GM19324 (cell line): ENCODE measurements around the gene POLD2.

Experiments used
- ATAC-seq: cut with Tn5 transposase; IDR thresholded peaks from one replicate; pipeline ENCODE4 v1.9.1; 2021; ENCODE audit warnings: mild to moderate bottlenecking, moderate library complexity; ENCODE audit not compliant: unreplicated experiment, low FRiP score

The POLD2 gene

DNA sequence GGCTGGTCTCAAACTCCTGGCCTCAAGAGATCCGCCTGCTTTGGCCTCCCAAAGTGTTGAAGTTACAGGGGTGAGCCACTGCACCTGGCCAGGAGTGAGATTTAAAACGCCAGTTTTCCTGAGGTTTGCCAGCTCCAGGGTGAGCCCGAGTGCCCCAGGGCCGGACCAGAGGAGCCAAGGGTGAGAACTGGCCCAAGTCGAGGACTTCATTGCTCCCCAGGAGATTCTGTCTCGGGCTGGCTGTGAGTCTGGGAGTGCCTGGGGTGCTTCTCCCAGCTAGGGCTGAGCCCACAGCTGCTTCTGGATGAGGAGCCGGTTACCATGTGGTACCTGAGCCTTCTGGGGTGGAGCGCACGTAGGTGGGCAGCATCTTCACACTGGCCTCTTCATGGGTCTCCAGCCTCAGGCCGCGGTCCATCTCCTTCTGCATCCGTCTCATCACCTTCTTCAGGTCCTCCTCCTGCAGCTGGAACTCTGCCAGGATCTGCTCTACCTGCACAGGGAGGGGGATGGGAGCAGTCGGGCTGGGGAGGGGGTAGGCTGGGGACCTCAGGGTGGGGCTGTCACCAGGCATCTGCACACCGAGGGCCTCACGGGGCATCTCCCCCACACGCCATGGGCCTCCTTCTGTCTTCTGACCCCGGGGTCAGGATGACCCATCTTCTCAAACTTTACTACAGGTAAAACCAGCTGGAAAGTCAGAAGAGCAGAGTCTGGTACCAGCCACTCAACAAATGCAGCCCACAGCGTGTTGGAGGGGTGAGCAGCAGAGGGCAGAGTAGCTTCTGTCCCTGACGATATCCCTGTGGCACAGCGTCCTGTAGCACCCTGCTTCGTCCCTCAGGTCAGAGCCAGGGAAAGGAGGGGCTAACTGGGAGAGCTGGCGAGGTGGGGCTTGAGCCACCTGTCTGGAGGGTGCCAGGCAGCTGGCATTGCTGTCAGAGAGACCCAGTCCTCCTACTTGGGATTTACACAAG lies 29.9 kb upstream of the POLD2 start:
- ATAC-seq = no peak

DNA sequence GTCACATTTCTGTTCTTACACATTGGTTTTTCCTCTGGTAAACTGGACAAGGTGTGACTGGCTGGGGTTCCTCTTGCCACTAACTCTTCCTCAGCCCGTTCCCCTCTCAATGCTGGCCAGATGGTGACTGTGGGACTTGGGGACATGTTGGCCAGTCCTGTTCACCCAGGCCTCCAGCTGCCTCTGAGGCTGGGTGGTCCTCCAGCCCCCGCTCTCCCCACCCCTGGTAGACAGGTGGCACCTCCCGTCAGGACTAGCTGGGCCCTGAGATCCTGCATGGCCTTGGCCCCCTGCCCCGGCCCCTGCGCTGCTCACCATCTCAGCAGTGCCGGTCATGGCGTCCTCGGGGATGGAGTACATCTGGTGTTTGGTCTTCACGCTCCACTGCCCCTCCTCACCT lies 28.6 kb upstream of the POLD2 start:
- no peak for ATAC-seq

DNA sequence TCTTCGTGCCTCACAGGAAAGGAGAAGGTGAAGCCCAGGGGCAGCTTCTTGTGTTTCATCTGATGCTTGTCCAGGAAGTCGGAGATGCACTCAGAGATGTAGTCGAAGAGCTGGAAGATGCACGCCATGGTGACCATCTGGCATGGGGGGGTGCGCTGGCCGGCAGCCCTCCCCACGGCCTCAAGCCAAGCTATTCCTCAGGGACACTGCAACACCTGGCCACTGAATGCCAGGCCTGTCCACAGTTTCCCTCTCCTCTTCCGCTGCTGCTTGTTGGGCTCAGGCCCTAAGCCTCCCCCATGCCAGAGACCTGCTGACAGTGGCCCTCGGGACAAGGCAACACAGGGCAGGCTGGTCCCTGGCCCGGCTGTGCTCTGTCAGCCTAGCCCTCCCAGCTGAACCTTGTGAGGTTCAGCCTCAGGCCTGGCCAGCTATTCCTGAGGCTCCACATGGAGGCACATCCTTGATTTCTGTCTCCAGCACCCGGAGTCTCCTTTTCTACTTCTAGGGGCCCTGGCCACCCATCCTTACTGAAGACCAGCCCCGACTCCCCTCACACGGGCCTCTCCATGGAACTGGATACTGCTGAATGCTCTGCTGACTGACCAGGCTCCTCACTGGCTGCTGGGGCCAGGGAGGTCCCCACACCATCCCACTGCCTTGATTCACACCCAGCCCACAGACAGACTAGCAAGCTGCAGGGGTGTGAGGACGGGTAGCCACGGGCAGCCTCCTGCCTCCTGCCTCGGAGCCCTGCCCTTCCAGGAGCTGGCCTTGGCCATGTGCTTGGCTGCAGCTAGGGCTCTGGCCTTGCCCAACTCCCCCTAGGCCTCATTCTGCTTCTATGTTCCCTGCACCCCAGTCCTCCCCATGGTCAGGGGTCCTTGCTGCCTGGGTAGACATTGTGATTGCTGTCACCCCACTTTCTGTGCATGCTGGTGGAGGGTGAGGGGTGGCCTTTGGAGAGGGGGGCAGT lies 27.9 kb upstream of the POLD2 start:
- no peak for ATAC-seq

DNA sequence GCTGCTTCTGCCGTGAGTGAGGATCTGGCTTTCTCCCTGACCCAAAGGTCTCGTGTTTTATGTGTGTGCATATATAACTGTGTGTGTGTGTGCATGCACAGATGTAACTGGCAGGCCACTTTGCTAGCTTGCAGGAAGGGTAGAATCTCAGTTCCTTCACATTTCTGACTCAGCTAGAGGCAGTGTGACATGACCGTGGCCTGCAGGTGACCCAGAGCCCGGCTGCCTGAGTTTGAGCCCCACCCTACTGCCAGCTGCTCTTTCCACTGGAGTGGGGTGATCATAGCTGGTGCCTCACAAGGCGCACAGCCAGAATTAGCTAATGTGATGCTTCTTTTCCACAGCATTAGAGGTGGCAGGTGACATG lies 27.1 kb upstream of the POLD2 start:
- no peak for ATAC-seq

DNA sequence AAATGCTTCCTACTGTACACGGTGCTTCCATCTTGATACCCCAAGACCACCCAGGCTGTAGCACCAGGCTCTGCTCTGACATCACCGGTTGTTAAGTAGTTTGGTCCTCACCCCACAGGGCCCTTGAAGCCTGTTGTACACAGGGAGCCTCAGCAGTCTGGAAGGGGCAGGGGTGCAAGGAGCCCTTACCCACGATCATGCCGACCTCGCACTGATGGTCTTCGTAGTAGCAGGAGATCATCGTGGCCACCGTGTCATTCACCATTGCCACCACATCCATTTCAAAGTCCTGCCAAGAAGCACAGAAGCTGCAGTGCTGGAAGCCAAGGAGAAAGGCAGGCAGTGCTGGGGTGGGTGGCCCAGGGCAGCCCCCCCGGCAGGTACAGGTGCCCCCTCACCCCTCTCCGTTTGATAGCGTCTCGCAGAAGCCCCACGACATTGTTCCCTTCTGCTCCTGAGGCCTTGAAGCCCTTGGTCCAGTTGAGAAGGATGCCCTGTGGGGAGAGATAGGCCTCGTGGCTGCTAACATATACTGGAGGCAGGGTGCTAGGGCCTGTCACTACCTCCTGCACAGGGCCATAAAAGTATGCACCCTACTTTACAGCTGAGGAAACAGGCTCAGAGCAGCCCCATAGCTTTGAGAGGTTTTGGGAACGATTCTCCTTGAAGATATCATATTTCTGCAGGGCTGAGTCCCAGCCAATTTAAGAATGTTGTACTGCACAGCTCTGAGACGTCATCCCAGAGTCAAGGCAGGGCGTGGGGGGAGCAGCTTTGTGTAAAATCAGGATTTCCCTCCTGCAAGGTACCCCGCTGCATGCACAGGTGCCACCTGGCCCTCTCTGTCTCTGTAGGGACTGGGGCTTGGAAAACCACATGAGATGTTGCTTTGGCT lies 26.5 kb upstream of the POLD2 start:
- ATAC-seq = no peak

DNA sequence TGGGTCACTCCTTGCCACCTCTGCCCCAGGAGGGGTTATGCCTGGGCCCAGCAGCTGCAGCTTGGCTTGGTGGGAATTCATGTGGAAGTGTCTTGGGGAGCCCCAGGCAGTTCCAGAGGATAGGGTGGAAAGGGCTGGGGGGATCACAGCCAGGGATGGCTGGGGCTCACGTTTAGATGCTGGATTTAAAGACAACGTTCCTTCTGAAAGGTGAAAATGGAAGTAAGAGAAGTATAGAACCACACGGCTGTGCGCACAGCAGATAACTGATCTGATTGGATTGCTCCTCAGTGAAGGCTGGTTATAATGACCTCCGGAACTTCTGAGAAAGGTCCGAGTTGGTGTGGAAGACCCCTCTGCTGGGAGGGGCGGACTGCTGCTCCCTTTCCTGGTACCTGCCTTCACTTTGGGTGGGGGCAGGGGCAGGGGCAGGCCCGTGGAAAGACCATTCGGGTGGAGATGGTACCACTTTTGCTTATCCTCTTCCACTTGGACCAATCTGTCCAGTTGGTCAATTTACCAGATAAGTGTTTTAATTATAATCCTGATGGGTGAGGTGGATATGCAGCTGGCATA lies 25.7 kb upstream of the POLD2 start:
- no peak for ATAC-seq

DNA sequence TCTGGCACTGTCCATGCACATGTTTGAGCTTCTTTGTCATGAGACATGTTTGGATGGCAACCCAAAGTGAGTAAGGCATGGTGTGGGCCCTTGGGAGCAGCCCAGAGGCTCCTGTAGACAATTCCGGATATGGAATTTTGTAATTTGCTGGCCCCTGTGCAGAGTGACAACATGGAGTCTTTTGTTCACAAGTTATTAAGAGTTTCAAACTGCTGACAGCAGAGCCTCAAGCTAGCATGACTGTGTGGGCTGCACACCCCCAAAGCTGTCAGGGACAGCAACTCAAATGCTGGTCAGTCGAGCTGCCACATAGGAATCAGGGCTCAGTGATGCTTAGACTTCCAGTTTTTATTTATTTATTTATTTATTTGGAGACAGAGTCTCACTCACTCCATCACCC lies 24.8 kb upstream of the POLD2 start:
- no peak for ATAC-seq

DNA sequence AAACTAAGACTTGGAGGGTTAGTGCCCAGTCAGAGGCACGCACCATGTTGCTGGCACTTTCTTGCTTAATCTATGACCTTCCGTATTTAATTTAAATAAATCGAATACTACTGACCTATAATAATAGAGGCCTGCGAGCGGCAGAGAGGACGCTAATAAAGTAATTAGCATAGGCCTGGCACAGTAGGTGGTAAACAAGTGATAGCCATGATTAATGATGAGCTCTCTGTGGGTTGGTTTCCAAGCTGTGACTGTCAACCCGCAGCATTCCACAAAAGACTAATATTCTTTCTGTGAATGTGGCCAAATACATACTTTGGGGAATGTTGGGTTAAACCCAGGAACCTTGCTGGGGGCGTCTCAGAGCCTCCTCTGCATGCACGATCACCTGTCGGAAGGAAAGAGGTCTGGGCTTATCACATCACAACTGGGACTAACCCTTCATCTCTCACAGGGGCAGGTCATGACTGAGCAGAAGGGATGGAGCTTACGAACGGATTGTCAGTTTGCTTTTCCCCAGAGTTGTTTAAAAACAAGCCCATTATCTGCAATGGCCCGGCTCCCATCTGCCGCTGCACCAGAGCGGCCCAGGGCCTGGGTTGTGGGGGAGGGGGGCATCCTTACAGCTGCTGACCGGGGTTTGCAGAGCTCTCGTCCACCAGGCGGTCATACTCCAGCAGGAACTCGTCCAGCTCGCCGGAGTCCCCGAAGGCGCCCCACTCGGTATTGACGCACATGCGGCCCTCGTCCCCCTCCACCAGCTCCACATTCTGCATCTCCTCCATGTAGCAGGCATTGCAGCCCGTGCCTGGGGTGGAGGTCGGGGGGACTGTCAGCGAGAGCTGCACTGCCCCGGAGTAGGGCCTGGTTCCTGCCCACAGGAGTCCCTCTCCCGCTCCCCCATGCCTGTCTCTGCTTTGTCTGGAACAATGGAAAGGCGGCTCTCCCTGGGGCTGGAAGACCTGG lies 24.0 kb upstream of the POLD2 start:
- no peak for ATAC-seq

DNA sequence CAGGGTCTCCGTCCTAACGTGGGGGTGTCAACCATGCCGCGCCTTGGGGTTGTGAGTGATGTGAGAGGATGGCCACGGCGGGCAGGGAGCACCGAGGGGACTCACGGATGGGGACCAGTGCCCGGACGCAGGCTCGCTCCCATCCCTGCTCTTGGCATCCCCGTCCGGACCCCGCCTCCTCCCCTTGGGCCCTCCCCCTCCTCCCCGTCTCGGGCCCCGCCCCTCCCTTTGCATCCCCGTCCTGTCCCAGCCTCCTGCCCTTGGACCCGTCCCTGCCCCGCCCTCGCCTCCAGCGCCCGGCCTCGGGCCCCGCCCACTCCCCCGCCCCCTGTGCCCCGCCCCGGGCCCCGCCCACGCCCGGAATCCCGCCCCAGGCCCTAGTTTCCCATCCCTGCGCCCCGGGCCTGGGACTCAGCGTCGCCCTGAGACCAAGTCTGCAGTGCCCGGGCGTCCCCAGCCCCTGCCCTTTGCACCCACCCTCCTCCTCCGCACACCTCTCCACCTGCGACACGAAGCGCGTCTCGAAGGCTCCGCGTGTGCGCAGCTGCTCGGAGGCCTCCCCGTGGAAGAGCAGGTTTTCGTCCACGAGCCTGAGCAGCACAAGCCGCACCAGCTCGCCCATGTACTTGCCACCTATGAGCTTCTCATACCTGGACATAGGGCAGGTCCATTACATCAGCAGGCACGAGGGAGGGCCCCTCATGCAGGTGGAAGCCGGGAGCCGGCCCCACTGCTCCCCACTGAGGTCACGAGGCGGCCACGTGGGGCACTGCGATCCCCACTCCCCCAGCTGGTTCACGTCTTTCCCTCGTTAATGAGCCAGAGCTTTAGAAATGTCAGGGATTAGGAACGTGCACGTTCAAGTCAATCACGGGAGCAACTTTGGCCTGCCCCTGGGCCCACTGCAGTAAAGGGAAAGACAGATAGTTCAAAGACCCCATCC lies 22.9 kb upstream of the POLD2 start:
- ATAC-seq = no peak

DNA sequence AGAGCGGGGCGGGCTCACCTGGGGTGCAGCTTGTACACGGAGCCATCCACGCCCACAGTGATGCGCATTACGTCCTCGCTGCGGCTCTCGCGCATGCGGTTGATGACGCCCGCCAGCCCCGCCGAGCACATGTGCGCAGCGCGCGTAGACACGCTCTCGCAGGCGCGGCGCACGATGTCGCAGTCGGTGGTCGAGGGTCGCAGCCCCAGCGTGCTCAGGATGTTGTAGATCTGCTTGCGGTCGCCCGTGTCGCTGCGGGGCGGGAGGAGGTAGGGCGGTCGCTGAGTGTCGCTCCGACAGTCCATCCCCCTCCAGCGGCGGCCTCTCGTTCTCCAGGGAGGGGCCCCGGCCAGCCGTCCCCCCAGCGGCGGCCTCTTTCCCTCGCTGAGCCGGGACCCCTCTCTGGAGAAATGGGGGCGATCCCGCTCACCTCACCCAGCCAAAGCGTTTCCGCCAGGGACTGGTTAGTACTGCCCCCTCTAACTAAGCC lies 22.2 kb upstream of the POLD2 start:
- no peak for ATAC-seq

DNA sequence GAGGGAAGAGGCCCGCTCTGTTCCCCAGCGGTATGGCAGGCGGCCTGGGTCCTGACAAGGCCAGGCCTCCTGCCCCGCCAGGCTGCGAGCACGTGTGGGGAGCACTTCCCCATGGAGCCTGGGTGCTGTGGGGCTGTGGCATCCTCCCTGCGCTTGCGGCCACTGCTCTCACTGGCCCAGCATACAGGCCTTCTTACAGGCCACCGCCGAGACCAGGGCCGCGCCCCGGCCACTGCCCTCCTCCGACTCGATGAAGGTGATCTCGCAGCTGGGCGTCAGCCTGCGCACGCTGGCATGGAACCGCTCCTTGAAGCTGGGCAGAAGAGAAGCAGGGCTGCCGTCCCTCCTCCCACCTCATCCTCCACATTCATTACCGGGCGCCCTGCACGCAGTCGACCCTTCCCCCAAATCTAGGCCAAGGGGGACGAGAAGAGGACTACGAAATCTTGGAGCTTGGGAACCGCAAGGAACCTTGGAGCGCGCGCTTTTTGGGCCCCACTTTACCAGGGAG lies 21.7 kb upstream of the POLD2 start:
- ATAC-seq = no peak

DNA sequence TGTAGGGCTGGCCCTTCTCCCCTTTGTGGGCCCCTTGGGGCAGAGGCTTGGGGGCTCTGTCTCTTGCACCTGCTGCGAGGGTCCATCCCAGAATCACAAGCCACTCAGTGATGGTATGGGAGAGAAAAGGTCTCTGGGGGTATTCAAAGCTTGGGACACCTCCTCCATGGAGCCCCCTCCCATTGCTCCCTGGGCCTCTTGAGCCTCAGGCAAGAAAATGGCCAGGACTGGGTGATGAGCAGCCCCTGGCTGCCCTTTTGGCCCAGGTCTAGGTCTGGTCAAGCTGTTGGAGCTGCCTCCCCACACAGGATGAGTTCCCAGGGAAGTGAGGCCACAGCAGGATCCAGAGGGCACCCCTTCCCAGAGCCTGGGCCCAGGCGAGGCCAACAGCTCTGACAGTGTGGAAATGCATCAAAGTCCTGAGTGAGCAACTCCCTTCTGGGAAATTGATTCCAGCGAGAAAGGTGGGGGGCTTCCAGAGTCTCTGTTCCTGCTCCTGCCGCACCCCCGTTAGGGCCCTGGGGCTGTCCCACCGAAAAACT lies 21.1 kb upstream of the POLD2 start:
- no peak for ATAC-seq

DNA sequence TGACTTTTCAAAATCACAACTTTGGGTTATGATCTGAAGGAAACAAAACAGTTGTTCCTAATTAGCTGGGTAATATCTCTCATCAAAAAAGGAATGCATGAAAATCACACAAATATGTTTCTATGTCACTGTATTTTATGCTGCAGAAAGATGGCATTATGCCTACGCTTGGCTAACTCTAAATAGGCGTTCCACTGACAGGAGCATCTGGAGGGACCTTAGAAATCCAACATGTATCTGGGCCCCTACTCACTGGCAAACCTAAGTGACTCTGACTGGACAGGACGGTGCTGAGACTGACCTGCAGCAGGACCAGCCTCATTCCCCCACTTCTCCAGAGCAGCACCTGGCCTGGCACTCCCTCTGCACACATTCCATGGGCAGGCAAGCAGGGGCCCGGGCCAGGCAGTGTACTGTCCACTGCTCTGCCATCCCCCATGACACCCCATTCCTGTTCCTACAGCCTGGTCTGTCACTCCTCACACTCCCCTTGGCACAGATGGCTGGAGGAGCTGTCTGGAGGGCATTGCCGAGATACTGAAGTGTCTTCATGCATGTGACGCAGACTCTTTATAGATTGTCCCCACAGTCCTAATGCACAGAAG lies 20.4 kb upstream of the POLD2 start:
- ATAC-seq = no peak

DNA sequence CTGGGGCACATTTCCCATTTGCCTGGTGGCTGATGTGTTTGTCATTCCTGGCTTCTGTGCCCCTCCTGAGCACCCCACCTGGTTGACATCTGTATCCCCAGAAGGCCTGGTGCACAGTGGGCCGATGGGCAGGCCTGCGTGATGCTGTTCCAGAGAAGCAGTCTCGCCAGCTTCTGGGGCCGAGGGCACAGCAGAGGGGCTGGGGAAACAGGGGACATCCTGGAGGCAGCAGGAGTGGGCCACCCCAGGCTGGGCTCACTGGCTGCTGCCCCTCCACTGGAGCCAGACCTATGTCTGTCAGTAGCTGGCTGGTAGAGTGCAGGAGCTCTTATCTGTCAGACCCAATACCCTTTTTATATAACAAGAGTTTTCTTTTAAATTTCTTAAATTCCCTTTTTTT lies 18.7 kb upstream of the POLD2 start:
- ATAC-seq = no peak

DNA sequence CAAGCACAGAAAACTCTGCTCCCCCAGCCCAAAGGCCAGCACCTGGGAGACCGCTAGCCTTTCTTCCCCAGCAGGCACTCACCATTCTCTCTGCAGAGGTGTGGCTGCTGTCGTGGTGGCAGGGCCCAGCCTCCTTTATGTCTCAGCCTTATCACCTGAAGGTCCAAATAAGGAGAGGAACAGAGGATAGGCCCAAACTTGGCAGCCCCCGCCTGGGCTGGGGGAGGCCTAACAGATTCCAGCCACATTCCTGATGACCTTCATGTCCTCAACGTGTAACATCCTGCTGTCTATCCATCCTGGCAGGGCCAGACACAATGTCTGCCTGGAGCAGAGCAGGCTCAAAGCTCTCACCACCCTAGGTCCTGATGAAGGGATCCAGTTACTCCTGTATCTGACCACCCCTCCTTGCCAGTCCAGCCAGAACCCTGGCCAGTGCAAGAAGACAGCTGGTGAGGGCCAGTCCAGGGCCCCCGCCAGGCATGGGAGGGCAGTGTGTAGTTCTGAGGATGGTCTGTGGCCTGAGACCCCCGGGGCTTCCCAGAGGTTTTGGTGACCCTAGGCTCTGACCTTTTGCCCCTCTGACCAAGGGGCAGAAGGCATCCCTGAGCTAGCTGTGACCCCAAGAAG lies 18.0 kb upstream of the POLD2 start, which contains the start of gene MYL7:
MYL7 (minus strand) TSS at position 112 of the 630 bp plus-strand sequence; CDS start at position 85, 27 bp downstream.
- ATAC-seq = no peak

DNA sequence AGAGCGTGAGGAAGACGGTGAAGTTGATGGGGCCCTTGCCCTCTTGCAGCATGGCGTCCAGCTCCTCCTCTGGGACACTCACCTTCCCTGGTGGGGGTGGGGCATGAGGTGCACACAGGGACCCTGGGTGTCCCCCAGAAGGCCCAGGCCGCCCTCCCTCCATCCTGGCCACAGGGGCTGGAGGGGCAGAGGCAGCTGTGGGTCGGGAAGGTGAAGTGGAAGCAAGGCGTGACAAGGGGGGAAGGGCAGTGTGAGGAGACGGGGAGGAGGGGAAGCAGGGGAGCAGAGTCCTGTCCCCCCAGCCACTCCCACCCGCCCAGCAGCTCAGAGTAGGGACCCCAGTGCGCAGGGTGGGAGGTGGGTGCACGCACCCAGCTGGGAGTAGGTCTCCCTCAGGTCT lies 17.0 kb upstream of the POLD2 start:
- ATAC-seq = no peak
